GM23338 (cell line): ENCODE data around the gene TMEM51. TPM values are rescaled to one million over a fixed set of nuclear protein-coding genes. Genes with fewer than 3 reads are reported as not detected.

Source experiments
- ATAC-seq: fragments of 200-7000 bp; cut with Tn5 transposase; 3 replicates; pipeline ENCODE4 v1.9.1; 2020
- DNase-seq: peaks from one replicate; pipeline ENCODE4 v3.0.0-alpha.2; 2015; ENCODE audit warnings: low spot score
- H2AFZ ChIP-seq: fragments of 200-600 bp; sonication (generic); 2 replicates; pipeline ENCODE4 v1.8.0; 2016; ENCODE audit warnings: antibody characterized with exemption, mild to moderate bottlenecking, moderate library complexity
- H3F3A ChIP-seq: fragments of 200-600 bp; sonication (generic); replicated peaks from 2 replicates; pipeline ENCODE4 v1.8.0; 2017; ENCODE audit warnings: antibody characterized with exemption, mixed run types, low read depth
- H3K27ac ChIP-seq: fragments of 200-600 bp; sonication (generic); 2 replicates; pipeline ENCODE4 v1.6.1; 2016; ENCODE audit warnings: low read depth
- H3K27me3 ChIP-seq: fragments of 200-600 bp; sonication (generic); 2 replicates; pipeline ENCODE4 v1.8.0; 2016; ENCODE audit warnings: mild to moderate bottlenecking, mixed run types, moderate library complexity; ENCODE audit not compliant: insufficient read depth
- H3K36me3 ChIP-seq: fragments of 200-600 bp; sonication (generic); 2 replicates; pipeline ENCODE4 v1.8.0; 2016; ENCODE audit warnings: mild to moderate bottlenecking; ENCODE audit not compliant: insufficient read depth
- H3K4me1 ChIP-seq: fragments of 200-600 bp; sonication (generic); 2 replicates; pipeline ENCODE4 v1.8.0; 2016; ENCODE audit warnings: mild to moderate bottlenecking, moderate library complexity; ENCODE audit not compliant: insufficient read depth
- H3K4me2 ChIP-seq: fragments of 200-600 bp; sonication (generic); 2 replicates; pipeline ENCODE4 v1.7.1; 2017; ENCODE audit warnings: mixed run types
- H3K4me3 ChIP-seq: fragments of 200-600 bp; sonication (generic); 2 replicates; pipeline ENCODE4 v1.6.1; 2016; ENCODE audit warnings: mixed run types
- H3K79me2 ChIP-seq: fragments of 200-600 bp; sonication (generic); replicated peaks from 2 replicates; pipeline ENCODE4 v1.8.0; 2017; ENCODE audit warnings: mild to moderate bottlenecking; ENCODE audit not compliant: insufficient read depth
- H3K9me2 ChIP-seq: fragments of 200-600 bp; sonication (generic); 2 replicates; pipeline ENCODE4 v1.8.0; 2017; ENCODE audit not compliant: insufficient read depth
- H4K20me1 ChIP-seq: fragments of 200-600 bp; sonication (generic); replicated peaks from 2 replicates; pipeline ENCODE4 v1.8.0; 2017; ENCODE audit warnings: mild to moderate bottlenecking; ENCODE audit not compliant: insufficient read depth
- H3K27ac Mint-ChIP-seq: 2 replicates; pipeline ENCODE4 v1.8.0; 2020; ENCODE audit warnings: inconsistent platforms, mild to moderate bottlenecking, moderate library complexity, mixed read lengths
- H3K27me3 Mint-ChIP-seq: 3 replicates; pipeline ENCODE4 v1.8.0; 2022; ENCODE audit warnings: low read depth, mild to moderate bottlenecking, moderate library complexity, mixed read lengths, inconsistent platforms; ENCODE audit not compliant: insufficient read depth, poor library complexity
- H3K36me3 Mint-ChIP-seq: 3 replicates; pipeline ENCODE4 v1.8.0; 2021; ENCODE audit warnings: low read depth, mild to moderate bottlenecking, inconsistent platforms, moderate library complexity, mixed read lengths
- H3K4me1 Mint-ChIP-seq: 3 replicates; pipeline ENCODE4 v1.8.0; 2020; ENCODE audit warnings: mild to moderate bottlenecking, inconsistent platforms, mixed read lengths
- H3K4me3 Mint-ChIP-seq: 3 replicates; pipeline ENCODE4 v1.8.0; 2021; ENCODE audit warnings: moderate library complexity, mild to moderate bottlenecking, inconsistent platforms, mixed read lengths
- H3K9me3 Mint-ChIP-seq: 3 replicates; pipeline ENCODE4 v1.8.0; 2020; ENCODE audit warnings: moderate library complexity, mild to moderate bottlenecking, inconsistent platforms, mixed read lengths
- EZH2 ChIP-seq: fragments of 200-600 bp; sonication (generic); IDR thresholded peaks from one replicate; pipeline ENCODE4 v1.8.0; 2017; ENCODE audit warnings: antibody characterized with exemption, mild to moderate bottlenecking, low read depth; ENCODE audit not compliant: unreplicated experiment
- REST ChIP-seq: IDR thresholded peaks from one replicate; pipeline ENCODE4 v1.6.1; 2018; ENCODE audit warnings: antibody characterized with exemption; ENCODE audit not compliant: unreplicated experiment
- STAT1 ChIP-seq: IDR thresholded peaks from one replicate; pipeline ENCODE4 v1.6.1; 2016; ENCODE audit warnings: antibody characterized with exemption; ENCODE audit not compliant: unreplicated experiment
- ZNF331 ChIP-seq: fragments of 250-450 bp; sonication (Bioruptor Pico); IDR thresholded peaks from 2 replicates; pipeline ENCODE4 v1.5.0; 2020; ENCODE audit warnings: low read depth, mild to moderate bottlenecking, moderate library complexity
- polyA plus RNA-seq: library from polyadenylated mRNA; unstranded; fragments of >200 nt; fragmentation: Nextera tagmentation; extraction: Ambion mirVana; gene quantifications from 2 replicates; pipeline ENCODE4 v1.2.1, GENCODE V29; 2016
- total RNA-seq: library from RNA; depleted of rRNA; stranded (reverse); fragments of >200 nt; shearing (Covaris generic); gene quantifications from 2 replicates; pipeline ENCODE4 v1.2.3, GENCODE V29; 2014
- TF ChIP-seq, protein P1 (sequence below): fragments of 250-450 bp; sonication (Bioruptor Pico); IDR thresholded peaks from 2 replicates; pipeline ENCODE4 v1.5.0; 2020; ENCODE audit warnings: mild to moderate bottlenecking, moderate library complexity
- TF ChIP-seq, protein P2 (sequence below), 2 experiments: fragments of 200-600 bp in 1 of 2; sonication (generic) in 1 of 2; conservative IDR thresholded peaks; 2 replicates each; pipeline versions ENCODE4 v1.5.1 to v1.6.1; 2016 to 2017; ENCODE audit warnings: antibody characterized with exemption in 2 of 2, low read depth in 2 of 2, mild to moderate bottlenecking in 2 of 2, moderate library complexity in 1 of 2

The TMEM51 gene
- total and polyA plus RNA-seq, 2 experiments from 2014 or later = 4.0 to 5.2 TPM

GRCh38 chr1:15187175-15188129 lies 33.9 kb downstream of the TMEM51 start:
- H3K4me2 ChIP-seq = peak overlapping the region; percentile 68
- no peaks in the 10 kb centered on the region for H3K36me3 ChIP-seq
- Mint-ChIP-seq H3K4me3 (peak overlapping the region; percentile 0; the same call in 1 of the 3 replicates), H3K36me3 (no peaks in the 10 kb centered on the region; the same call in 2 of the 3 replicates), H3K9me3 (no peaks in the 10 kb centered on the region), H3K4me1 (peaks cover 51% of the 10 kb centered on the region), H3K27ac (no peak overlapping the region; the same call in none of the 2 replicates), H3K27me3 (peaks cover 10% of the 10 kb centered on the region)
- ATAC-seq (peak; percentile 15), DNase-seq (no peak)
- H3K27ac ChIP-seq = no peak overlapping the region
- TF ChIP-seq, protein P1, sequence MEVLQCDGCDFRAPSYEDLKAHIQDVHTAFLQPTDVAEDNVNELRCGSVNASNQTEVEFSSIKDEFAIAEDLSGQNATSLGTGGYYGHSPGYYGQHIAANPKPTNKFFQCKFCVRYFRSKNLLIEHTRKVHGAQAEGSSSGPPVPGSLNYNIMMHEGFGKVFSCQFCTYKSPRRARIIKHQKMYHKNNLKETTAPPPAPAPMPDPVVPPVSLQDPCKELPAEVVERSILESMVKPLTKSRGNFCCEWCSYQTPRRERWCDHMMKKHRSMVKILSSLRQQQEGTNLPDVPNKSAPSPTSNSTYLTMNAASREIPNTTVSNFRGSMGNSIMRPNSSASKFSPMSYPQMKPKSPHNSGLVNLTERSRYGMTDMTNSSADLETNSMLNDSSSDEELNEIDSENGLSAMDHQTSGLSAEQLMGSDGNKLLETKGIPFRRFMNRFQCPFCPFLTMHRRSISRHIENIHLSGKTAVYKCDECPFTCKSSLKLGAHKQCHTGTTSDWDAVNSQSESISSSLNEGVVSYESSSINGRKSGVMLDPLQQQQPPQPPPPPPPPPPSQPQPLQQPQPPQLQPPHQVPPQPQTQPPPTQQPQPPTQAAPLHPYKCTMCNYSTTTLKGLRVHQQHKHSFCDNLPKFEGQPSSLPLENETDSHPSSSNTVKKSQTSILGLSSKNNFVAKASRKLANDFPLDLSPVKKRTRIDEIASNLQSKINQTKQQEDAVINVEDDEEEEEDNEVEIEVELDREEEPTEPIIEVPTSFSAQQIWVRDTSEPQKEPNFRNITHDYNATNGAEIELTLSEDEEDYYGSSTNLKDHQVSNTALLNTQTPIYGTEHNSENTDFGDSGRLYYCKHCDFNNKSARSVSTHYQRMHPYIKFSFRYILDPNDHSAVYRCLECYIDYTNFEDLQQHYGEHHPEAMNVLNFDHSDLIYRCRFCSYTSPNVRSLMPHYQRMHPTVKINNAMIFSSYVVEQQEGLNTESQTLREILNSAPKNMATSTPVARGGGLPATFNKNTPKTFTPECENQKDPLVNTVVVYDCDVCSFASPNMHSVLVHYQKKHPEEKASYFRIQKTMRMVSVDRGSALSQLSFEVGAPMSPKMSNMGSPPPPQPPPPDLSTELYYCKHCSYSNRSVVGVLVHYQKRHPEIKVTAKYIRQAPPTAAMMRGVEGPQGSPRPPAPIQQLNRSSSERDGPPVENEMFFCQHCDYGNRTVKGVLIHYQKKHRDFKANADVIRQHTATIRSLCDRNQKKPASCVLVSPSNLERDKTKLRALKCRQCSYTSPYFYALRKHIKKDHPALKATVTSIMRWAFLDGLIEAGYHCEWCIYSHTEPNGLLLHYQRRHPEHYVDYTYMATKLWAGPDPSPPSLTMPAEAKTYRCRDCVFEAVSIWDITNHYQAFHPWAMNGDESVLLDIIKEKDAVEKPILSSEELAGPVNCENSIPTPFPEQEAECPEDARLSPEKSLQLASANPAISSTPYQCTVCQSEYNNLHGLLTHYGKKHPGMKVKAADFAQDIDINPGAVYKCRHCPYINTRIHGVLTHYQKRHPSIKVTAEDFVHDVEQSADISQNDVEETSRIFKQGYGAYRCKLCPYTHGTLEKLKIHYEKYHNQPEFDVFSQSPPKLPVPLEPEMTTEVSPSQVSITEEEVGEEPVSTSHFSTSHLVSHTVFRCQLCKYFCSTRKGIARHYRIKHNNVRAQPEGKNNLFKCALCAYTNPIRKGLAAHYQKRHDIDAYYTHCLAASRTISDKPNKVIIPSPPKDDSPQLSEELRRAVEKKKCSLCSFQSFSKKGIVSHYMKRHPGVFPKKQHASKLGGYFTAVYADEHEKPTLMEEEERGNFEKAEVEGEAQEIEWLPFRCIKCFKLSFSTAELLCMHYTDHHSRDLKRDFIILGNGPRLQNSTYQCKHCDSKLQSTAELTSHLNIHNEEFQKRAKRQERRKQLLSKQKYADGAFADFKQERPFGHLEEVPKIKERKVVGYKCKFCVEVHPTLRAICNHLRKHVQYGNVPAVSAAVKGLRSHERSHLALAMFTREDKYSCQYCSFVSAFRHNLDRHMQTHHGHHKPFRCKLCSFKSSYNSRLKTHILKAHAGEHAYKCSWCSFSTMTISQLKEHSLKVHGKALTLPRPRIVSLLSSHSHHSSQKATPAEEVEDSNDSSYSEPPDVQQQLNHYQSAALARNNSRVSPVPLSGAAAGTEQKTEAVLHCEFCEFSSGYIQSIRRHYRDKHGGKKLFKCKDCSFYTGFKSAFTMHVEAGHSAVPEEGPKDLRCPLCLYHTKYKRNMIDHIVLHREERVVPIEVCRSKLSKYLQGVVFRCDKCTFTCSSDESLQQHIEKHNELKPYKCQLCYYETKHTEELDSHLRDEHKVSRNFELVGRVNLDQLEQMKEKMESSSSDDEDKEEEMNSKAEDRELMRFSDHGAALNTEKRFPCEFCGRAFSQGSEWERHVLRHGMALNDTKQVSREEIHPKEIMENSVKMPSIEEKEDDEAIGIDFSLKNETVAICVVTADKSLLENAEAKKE (CRISPR knock-in tag) = no peak
- no peak for TF ChIP-seq STAT1
- peaks cover 27% of the 10 kb centered on the region for H3K4me1 ChIP-seq
- H3F3A ChIP-seq = no peaks in the 10 kb centered on the region
- H3K9me2 ChIP-seq = no peaks in the 10 kb centered on the region; the same call in 1 of the 2 replicates
- no peaks in the 10 kb centered on the region; the same call in none of the 2 replicates for H3K79me2 ChIP-seq
- H4K20me1 ChIP-seq = no peaks in the 10 kb centered on the region; the same call in 1 of the 2 replicates
- no peak overlapping the region for H3K4me3 ChIP-seq
- H2AFZ ChIP-seq = no peak overlapping the region
- H3K27me3 ChIP-seq = no peaks in the 10 kb centered on the region

DNA sequence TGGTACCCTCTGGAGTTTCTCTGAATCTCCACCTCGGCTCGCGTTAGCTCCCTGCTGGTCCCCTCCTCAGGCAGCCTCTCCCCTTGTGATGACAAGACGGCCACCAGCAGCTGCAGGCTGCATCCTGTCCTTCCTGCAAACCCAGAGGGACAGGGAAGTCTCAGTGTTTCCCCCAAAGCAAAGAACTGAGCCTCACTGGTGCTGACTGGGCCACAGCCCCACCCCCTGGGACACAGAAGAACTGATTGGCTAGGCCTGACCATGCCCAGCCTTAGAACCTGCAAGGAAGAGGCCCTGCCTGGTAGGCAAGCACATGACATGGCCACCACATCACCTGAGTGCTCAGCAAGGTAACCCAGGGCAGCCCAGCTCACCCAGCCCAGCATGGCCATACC lies 34.6 kb downstream of the TMEM51 start:
- no peaks in the 10 kb centered on the region for H3F3A ChIP-seq
- ATAC-seq (peak; percentile 12; the same call in 2 of the 3 replicates), DNase-seq (no peak)
- 0 out of 2 replicates have a peak overlapping the region, but pooled peaks have one; percentile 28 for H3K27ac Mint-ChIP-seq
- H3K27me3 ChIP-seq = no peaks in the 10 kb centered on the region
- H3K36me3 ChIP-seq = no peaks in the 10 kb centered on the region
- no peaks in the 10 kb centered on the region; the same call in 1 of the 2 replicates for H4K20me1 ChIP-seq
- H3K79me2 ChIP-seq = no peaks in the 10 kb centered on the region; the same call in none of the 2 replicates
- no peak overlapping the region for H3K4me3 ChIP-seq
- 0 out of 2 replicates have a peak overlapping the region, but pooled peaks have one; percentile 68 for H3K4me2 ChIP-seq
- H3K4me3 Mint-ChIP-seq = no peak overlapping the region; the same call in 2 of the 3 replicates
- no peak overlapping the region for H2AFZ ChIP-seq
- peaks cover 27% of the 10 kb centered on the region for H3K4me1 ChIP-seq
- peaks cover 50% of the 10 kb centered on the region for H3K4me1 Mint-ChIP-seq
- no peak overlapping the region for H3K27ac ChIP-seq
- no peaks in the 10 kb centered on the region; the same call in 1 of the 2 replicates for H3K9me2 ChIP-seq
- H3K36me3 Mint-ChIP-seq = no peaks in the 10 kb centered on the region; the same call in 2 of the 3 replicates
- TF ChIP-seq, protein P2, sequence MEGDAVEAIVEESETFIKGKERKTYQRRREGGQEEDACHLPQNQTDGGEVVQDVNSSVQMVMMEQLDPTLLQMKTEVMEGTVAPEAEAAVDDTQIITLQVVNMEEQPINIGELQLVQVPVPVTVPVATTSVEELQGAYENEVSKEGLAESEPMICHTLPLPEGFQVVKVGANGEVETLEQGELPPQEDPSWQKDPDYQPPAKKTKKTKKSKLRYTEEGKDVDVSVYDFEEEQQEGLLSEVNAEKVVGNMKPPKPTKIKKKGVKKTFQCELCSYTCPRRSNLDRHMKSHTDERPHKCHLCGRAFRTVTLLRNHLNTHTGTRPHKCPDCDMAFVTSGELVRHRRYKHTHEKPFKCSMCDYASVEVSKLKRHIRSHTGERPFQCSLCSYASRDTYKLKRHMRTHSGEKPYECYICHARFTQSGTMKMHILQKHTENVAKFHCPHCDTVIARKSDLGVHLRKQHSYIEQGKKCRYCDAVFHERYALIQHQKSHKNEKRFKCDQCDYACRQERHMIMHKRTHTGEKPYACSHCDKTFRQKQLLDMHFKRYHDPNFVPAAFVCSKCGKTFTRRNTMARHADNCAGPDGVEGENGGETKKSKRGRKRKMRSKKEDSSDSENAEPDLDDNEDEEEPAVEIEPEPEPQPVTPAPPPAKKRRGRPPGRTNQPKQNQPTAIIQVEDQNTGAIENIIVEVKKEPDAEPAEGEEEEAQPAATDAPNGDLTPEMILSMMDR (conservative IDR thresholded peaks at IDR 0.05; ENCODE audit: low read depth in 2 of 2) = no peak
- no peak for TF ChIP-seq REST
- no peak for TF ChIP-seq EZH2
- no peak for TF ChIP-seq STAT1
- no peak for TF ChIP-seq ZNF331 (CRISPR knock-in tag)
- peaks cover 10% of the 10 kb centered on the region for H3K27me3 Mint-ChIP-seq
- H3K9me3 Mint-ChIP-seq = no peaks in the 10 kb centered on the region
